ENCODE data around the gene RPS6KA4.
"Not testable (repeated sequence)": the region's sequence is repeated elsewhere in the genome, so short reads cannot be mapped to it uniquely, and the experiment has no call there.

Gene RPS6KA4

GRCh38 chr11:64314805-64315561 is 44.0 kb upstream of the RPS6KA4 start:
- no peaks in the 10 kb centered on the region for H4K20me1 ChIP-seq (ENCODE audit: insufficient read depth)
- no peaks in the 10 kb centered on the region for H3K27me3 ChIP-seq (ENCODE audit: insufficient read depth, low read depth)
- peak overlapping the region; percentile 21; the same call in 1 of the 2 replicates for H3K4me2 ChIP-seq
- H3K79me2 ChIP-seq (ENCODE audit: insufficient read depth, low read depth) = peaks cover 34% of the 10 kb centered on the region; the same call in 1 of the 2 replicates
- H3K9ac ChIP-seq = no peak overlapping the region
- H2AFZ ChIP-seq (ENCODE audit: low read depth) = no peak overlapping the region
- no peak overlapping the region for H3K4me3 ChIP-seq (IDR thresholded peaks at IDR 0.05; ENCODE audit: insufficient read depth, low read depth, low read length)
- H3K4me1 ChIP-seq (ENCODE audit: low read depth, poor library complexity, severe bottlenecking) = peaks cover 31% of the 10 kb centered on the region
- no peaks in the 10 kb centered on the region for H3K36me3 ChIP-seq (ENCODE audit: insufficient read depth)
- 0 out of 2 replicates have a peak, but pooled peaks have one; percentile 15 for TF ChIP-seq CTCF (conservative IDR thresholded peaks at IDR 0.05; ENCODE audit: low read depth, low read length)
- H3K27ac ChIP-seq = no peak overlapping the region; the same call in 1 of the 2 replicates

- not testable (repeated sequence) for H4K20me1 ChIP-seq (ENCODE audit: insufficient read depth); H3K4me3 ChIP-seq (IDR thresholded peaks at IDR 0.05; ENCODE audit: insufficient read depth, low read depth, low read length); H3K36me3 ChIP-seq (ENCODE audit: insufficient read depth); H2AFZ ChIP-seq (ENCODE audit: low read depth); H3K27me3 ChIP-seq (ENCODE audit: insufficient read depth, low read depth)
- Histone ChIP-seq H3K4me2 (peak overlapping the region; percentile 94), H3K27ac (peak overlapping the region; percentile 88), H3K9ac (peak overlapping the region; percentile 84; the same call in 1 of the 2 replicates), H3K4me1 (ENCODE audit: low read depth, poor library complexity, severe bottlenecking) (peaks cover 31% of the 10 kb centered on the region), H3K79me2 (ENCODE audit: insufficient read depth, low read depth) (peaks cover 27% of the 10 kb centered on the region; the same call in 1 of the 2 replicates)
These were observed 43.1 kb upstream of the RPS6KA4 start for GRCh38 chr11:64315667-64316526.

GRCh38 chr11:64316672-64317324 is 42.2 kb upstream of the RPS6KA4 start:
- H4K20me1 ChIP-seq (ENCODE audit: insufficient read depth) = no peaks in the 10 kb centered on the region
- peak overlapping the region; percentile 84 for H3K9ac ChIP-seq
- H3K27ac ChIP-seq = peak overlapping the region; percentile 88
- H2AFZ ChIP-seq (ENCODE audit: low read depth) = peak overlapping the region; percentile 60; the same call in 1 of the 2 replicates
- H3K79me2 ChIP-seq (ENCODE audit: insufficient read depth, low read depth) = peaks cover 23% of the 10 kb centered on the region; the same call in 1 of the 2 replicates
- H3K27me3 ChIP-seq (ENCODE audit: insufficient read depth, low read depth) = no peaks in the 10 kb centered on the region
- H3K4me3 ChIP-seq (IDR thresholded peaks at IDR 0.05; ENCODE audit: insufficient read depth, low read depth, low read length) = no peak overlapping the region
- H3K4me1 ChIP-seq (ENCODE audit: low read depth, poor library complexity, severe bottlenecking) = peaks cover 33% of the 10 kb centered on the region
- H3K4me2 ChIP-seq = peak overlapping the region; percentile 94
- H3K36me3 ChIP-seq (ENCODE audit: insufficient read depth) = no peaks in the 10 kb centered on the region
- TF ChIP-seq CTCF (conservative IDR thresholded peaks at IDR 0.05; ENCODE audit: low read depth, low read length) = no peak; the same call in 1 of the 2 replicates

GRCh38 chr11:64317325-64317960 is 41.5 kb upstream of the RPS6KA4 start, which contains the start of gene TRMT112:
TRMT112 (minus strand) TSS chr11:64317559; CDS start chr11:64317526, 33 bp downstream.
- Histone ChIP-seq H3K27me3 (ENCODE audit: insufficient read depth, low read depth) (no peaks in the 10 kb centered on the region), H3K79me2 (ENCODE audit: insufficient read depth, low read depth) (peaks cover 19% of the 10 kb centered on the region; the same call in 1 of the 2 replicates), H3K27ac (peak within 1 kb of the TSS; percentile 88), H2AFZ (ENCODE audit: low read depth) (peak within 1 kb of the TSS; percentile 67; the same call in 1 of the 2 replicates), H4K20me1 (ENCODE audit: insufficient read depth) (no peaks in the 10 kb centered on the region), H3K9ac (peak within 1 kb of the TSS; percentile 84), H3K4me2 (peak within 1 kb of the TSS; percentile 94), H3K4me1 (ENCODE audit: low read depth, poor library complexity, severe bottlenecking) (peaks cover 33% of the 10 kb centered on the region), H3K36me3 (ENCODE audit: insufficient read depth) (no peaks in the 10 kb centered on the region), H3K4me3 (IDR thresholded peaks at IDR 0.05; ENCODE audit: insufficient read depth, low read depth, low read length) (no peak within 1 kb of the TSS)
- TF ChIP-seq CTCF (conservative IDR thresholded peaks at IDR 0.05; ENCODE audit: low read depth, low read length) = no peak
